ENCODE results near the gene EPS8L2. TPM values are rescaled to one million over a fixed set of nuclear protein-coding genes. Genes with fewer than 3 reads are reported as not detected.

EPS8L2 gene
- total and polyA plus RNA-seq, 2 of the 8 experiments (the other 6 are each of a cell fraction or from before 2014, with no cell fraction given): 38.5 to 57.0 TPM

GRCh38 chr11:688681-689080 is 17.4 kb upstream of the EPS8L2 start (continued):
- TF ChIP-seq ATF3 (IDR thresholded peaks at IDR 0.05; ENCODE audit: insufficient read depth, low read depth, low read length) (no peak), E2F6 (IDR thresholded peaks at IDR 0.05) (no peak)

Measured in H1 (cell line).